ENCODE data around the gene MYH13.

GRCh38 chr17:10398352-10398751 is 25.5 kb upstream of the MYH13 start:
- TF ChIP-seq CTCF (IDR thresholded peaks at IDR 0.05 in 8 of 11, conservative IDR thresholded peaks at IDR 0.05 in 3 of 11) = no peak
- no peak for TF ChIP-seq POLR2A (IDR thresholded peaks at IDR 0.05)
- TF ChIP-seq POLR2AphosphoS5 (IDR thresholded peaks at IDR 0.05) = no peak
